Endodermal cell (in vitro differentiated cells): ENCODE measurements around the gene TINCR. TPM values are rescaled to one million over a fixed set of nuclear protein-coding genes. Genes with fewer than 3 reads are reported as not detected.

Source experiments
- DNase-seq: peaks from one replicate; pipeline ENCODE4 v3.0.0-alpha.2; 2017
- H3K27ac ChIP-seq: 2 replicates; pipeline ENCODE4 v1.5.1; 2013; ENCODE audit warnings: mild to moderate bottlenecking, low read depth, low read length, moderate library complexity
- H3K27me3 ChIP-seq: 2 replicates; pipeline ENCODE4 v1.6.1; 2013; ENCODE audit warnings: mild to moderate bottlenecking, low read length, moderate library complexity; ENCODE audit not compliant: insufficient read depth, control insufficient read depth, poor library complexity, severe bottlenecking
- H3K36me3 ChIP-seq: 2 replicates; pipeline ENCODE4 v1.7.0; 2013; ENCODE audit warnings: mild to moderate bottlenecking, low read length, moderate library complexity; ENCODE audit not compliant: control insufficient read depth, insufficient read depth
- H3K4me1 ChIP-seq: one replicate; pipeline ENCODE4 v1.7.0; 2013; ENCODE audit warnings: low read length; ENCODE audit not compliant: control insufficient read depth, insufficient read depth
- H3K4me3 ChIP-seq: 2 replicates; pipeline ENCODE4 v1.5.1; 2013; ENCODE audit warnings: mild to moderate bottlenecking, low read length, moderate library complexity
- H3K9ac ChIP-seq: 2 replicates; pipeline ENCODE4 v1.6.1; 2013; ENCODE audit warnings: mild to moderate bottlenecking, low read length, moderate library complexity; ENCODE audit not compliant: poor library complexity, severe bottlenecking; ENCODE audit errors: extremely low read depth
- H3K9me3 ChIP-seq: 2 replicates; pipeline ENCODE4 v1.6.1; 2013; ENCODE audit warnings: mild to moderate bottlenecking, low read length, moderate library complexity; ENCODE audit not compliant: control insufficient read depth
- H3K27ac Mint-ChIP-seq: 2 replicates; pipeline ENCODE4 v1.8.0; 2020; ENCODE audit warnings: mixed read lengths
- H3K27me3 Mint-ChIP-seq: 2 replicates; pipeline ENCODE4 v1.8.0; 2021; ENCODE audit warnings: mild to moderate bottlenecking, mixed read lengths; ENCODE audit not compliant: insufficient read depth
- H3K36me3 Mint-ChIP-seq: 2 replicates; pipeline ENCODE4 v1.8.0; 2020; ENCODE audit warnings: low read depth, mixed read lengths
- H3K4me1 Mint-ChIP-seq: 2 replicates; pipeline ENCODE4 v1.8.0; 2020; ENCODE audit warnings: mixed read lengths
- H3K4me3 Mint-ChIP-seq: 2 replicates; pipeline ENCODE4 v1.8.0; 2020; ENCODE audit warnings: mild to moderate bottlenecking, moderate library complexity, mixed read lengths
- H3K9me3 Mint-ChIP-seq: 2 replicates; pipeline ENCODE4 v1.8.0; 2020; ENCODE audit warnings: mild to moderate bottlenecking, mixed read lengths
- WGBS, 2 experiments: methylation state at CpG; one replicate each; pipeline versions ENCODE4 v1.1.5 to v1.1.7; 2013; ENCODE audit warnings: missing lambda C conversion rate in 2 of 2, mixed read lengths in 1 of 2; ENCODE audit not compliant: insufficient coverage in 1 of 2, insufficient read length in 1 of 2; 5-methylcytosine and 5-hydroxymethylcytosine counted together
- total RNA-seq, 2 donors: library from RNA; stranded (reverse); fragmentation: NEBNext Ultra II Directional in 1 of 2; extraction: Animal tissue kit (Norgen Biotek cat#: 25700) in 1 of 2; gene quantifications; 2 replicates in 1 of 2; 3 replicates in 1 of 2; pipeline ENCODE4 v1.2.1, GENCODE V29; 2021
- TF ChIP-seq, protein P1 (sequence below): fragments of 200-600 bp; sonication (generic); conservative IDR thresholded peaks from 2 replicates; pipeline ENCODE4 v1.5.0; 2021; ENCODE audit warnings: antibody characterized with exemption, mild to moderate bottlenecking

Gene TINCR
- total RNA-seq, 2 donors from 2014 or later: 0.53 to 1.2 TPM

DNA sequence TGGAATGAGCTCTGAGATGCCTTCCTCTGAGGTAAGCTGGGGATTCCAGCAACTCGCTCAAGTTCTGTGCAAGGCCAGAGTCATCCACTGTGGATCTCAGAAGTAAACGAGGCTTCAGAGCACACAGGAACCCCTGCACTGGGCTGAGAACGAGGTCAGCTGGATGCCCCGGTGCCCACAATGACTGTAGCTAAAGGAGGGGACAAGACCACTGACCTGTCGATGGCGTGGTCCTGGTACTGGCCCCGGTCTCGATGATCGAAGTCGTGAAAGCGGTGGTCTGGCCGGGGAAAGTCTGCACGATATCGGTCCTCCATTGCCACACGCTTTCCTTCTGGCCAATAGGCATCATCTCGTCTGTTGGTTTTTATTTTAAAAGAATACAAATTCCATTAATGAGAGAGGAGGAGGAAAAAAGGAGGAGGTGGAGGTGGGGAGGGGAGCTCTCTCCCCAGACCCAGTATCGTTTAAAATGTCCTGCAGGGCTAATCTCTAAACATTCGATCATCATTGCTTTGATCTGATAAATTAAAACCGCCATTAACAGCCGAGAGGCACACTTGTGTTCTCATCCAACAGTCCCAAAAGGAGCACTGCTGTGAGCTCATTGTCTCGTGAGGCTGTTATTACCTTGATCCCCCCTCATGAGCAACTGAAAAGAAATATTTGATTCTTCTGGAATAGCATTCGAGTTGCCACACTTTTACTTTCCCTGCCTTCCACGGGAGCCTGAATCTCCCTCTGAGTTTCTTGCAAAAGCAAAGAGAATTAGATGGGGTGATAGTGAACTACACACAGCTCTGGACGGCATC lies 25.0 kb upstream of the TINCR start:
- 91 to 95% methylated on average over 22 to 24 of the region's 24 CpGs for WGBS, 2 experiments
- Mint-ChIP-seq H3K4me3 (no peak overlapping the region), H3K27ac (no peak overlapping the region), H3K27me3 (no peaks in the 10 kb centered on the region), H3K4me1 (peaks cover 13% of the 10 kb centered on the region), H3K9me3 (no peaks in the 10 kb centered on the region), H3K36me3 (peaks cover 78% of the 10 kb centered on the region)
- Histone ChIP-seq H3K4me1 (no peaks in the 10 kb centered on the region), H3K4me3 (no peak overlapping the region), H3K9ac (no peak overlapping the region), H3K27me3 (no peaks in the 10 kb centered on the region), H3K36me3 (peaks cover 84% of the 10 kb centered on the region), H3K27ac (no peak overlapping the region), H3K9me3 (no peaks in the 10 kb centered on the region)
- no peak for DNase-seq
- TF ChIP-seq, protein P1, sequence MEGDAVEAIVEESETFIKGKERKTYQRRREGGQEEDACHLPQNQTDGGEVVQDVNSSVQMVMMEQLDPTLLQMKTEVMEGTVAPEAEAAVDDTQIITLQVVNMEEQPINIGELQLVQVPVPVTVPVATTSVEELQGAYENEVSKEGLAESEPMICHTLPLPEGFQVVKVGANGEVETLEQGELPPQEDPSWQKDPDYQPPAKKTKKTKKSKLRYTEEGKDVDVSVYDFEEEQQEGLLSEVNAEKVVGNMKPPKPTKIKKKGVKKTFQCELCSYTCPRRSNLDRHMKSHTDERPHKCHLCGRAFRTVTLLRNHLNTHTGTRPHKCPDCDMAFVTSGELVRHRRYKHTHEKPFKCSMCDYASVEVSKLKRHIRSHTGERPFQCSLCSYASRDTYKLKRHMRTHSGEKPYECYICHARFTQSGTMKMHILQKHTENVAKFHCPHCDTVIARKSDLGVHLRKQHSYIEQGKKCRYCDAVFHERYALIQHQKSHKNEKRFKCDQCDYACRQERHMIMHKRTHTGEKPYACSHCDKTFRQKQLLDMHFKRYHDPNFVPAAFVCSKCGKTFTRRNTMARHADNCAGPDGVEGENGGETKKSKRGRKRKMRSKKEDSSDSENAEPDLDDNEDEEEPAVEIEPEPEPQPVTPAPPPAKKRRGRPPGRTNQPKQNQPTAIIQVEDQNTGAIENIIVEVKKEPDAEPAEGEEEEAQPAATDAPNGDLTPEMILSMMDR: no peak

DNA sequence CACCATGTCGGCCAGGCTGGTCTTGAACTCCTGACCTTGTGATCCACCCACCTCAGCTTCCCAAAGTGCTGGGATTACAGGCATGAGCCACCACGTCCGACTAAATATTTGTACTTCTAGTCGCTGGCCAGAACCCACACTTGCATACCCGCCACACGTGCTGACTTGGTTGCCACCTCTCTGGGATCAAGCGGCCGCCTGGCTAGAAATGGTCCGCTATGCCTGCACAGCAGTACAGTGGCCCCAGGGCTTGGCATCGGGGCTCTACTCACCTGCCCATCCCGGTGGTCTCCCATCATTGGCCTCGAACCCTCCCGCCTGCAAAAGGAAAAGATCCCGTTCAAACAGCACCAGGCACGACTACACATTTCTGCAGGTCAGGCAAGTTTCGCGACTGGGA lies 23.7 kb upstream of the TINCR start:
- Histone ChIP-seq H3K27ac (no peak overlapping the region), H3K9ac (no peak overlapping the region), H3K36me3 (peaks cover 77% of the 10 kb centered on the region), H3K4me3 (no peak overlapping the region), H3K27me3 (no peaks in the 10 kb centered on the region), H3K4me1 (peaks cover under 1% of the 10 kb centered on the region), H3K9me3 (no peaks in the 10 kb centered on the region)
- peaks cover 16% of the 10 kb centered on the region for H3K4me1 Mint-ChIP-seq
- no peaks in the 10 kb centered on the region for H3K27me3 Mint-ChIP-seq
- no peak overlapping the region for H3K27ac Mint-ChIP-seq
- no peak for DNase-seq
- 94 to 95% methylated on average over 9 to 17 of the region's 17 CpGs for WGBS, 2 experiments
- TF ChIP-seq, protein P1: no peak
- no peaks in the 10 kb centered on the region for H3K9me3 Mint-ChIP-seq
- H3K36me3 Mint-ChIP-seq: peaks cover 77% of the 10 kb centered on the region
- no peak overlapping the region for H3K4me3 Mint-ChIP-seq

DNA sequence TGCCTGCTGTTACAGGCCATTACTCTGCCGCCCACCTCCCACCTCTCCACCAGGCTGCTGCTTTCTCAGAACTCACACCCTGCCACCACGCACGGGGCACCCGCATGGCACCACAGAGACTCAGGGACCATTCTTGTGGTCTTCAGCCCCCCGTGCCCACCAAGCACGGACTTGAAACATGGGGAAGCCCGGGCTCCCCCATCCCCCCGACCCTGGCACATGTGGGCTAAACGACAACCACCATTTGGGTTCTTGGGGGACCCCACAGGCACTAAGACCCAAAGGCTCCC lies 23.1 kb upstream of the TINCR start:
- peaks cover 21% of the 10 kb centered on the region for H3K4me1 Mint-ChIP-seq
- no peak overlapping the region for H3K9ac ChIP-seq
- no peaks in the 10 kb centered on the region for H3K9me3 ChIP-seq
- H3K36me3 Mint-ChIP-seq: peaks cover 73% of the 10 kb centered on the region
- no peak overlapping the region for H3K4me3 Mint-ChIP-seq
- H3K4me1 ChIP-seq: peaks cover 7% of the 10 kb centered on the region
- no peak overlapping the region for H3K27ac ChIP-seq
- no peaks in the 10 kb centered on the region for H3K9me3 Mint-ChIP-seq
- peaks cover 77% of the 10 kb centered on the region for H3K36me3 ChIP-seq
- WGBS, 2 experiments: 94 to 100% methylated on average over 3 to 9 of the region's 9 CpGs
- no peak overlapping the region for H3K4me3 ChIP-seq
- H3K27me3 Mint-ChIP-seq: no peaks in the 10 kb centered on the region
- no peaks in the 10 kb centered on the region for H3K27me3 ChIP-seq
- H3K27ac Mint-ChIP-seq: no peak overlapping the region
- TF ChIP-seq, protein P1: no peak
- no peak for DNase-seq
